ENCODE measurements around the gene HOXB7. TPM values are rescaled to one million over a fixed set of nuclear protein-coding genes. Genes with fewer than 3 reads are reported as not detected.

Gene HOXB7
- total and polyA plus RNA-seq, 8 donors: 0.35 to 1.3 (median 0.70) TPM; not detected in 2

DNA sequence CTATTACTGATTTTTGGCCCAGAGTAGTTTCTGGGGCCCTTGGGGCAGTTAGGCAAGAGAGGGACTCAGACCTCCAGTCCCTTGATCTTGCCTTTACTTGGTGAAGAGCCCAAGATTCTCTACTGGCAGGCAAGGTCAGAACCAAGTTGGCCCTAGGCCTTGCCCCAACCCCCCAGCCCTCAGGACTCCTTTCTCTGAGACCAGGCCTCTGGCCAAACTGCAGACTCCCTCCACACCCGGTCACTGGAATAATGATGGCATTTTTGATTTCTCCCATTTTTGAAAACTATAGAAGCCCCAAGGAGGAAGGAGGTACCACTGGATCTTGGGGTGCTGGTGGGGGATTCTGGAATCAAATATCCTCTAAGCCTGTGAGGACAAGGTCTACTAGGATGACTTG is 33.3 kb upstream of the HOXB7 start:
- Histone ChIP-seq H3K27ac (no peak overlapping the region), H3K4me1 (no peaks in the 10 kb centered on the region), H3K36me3 (no peaks in the 10 kb centered on the region), H3K27me3 (peaks cover 3 to 43% (median 19%) of the 10 kb centered on the region in 4 donors), H3K9me3 (no peaks in the 10 kb centered on the region), H3K4me3 (no peak overlapping the region)
- ATAC-seq (no peak), DNase-seq (no peak), FAIRE-seq (no peak)
- WGBS, 2 donors: 80 to 82% methylated on average over 1 of the region's 1 CpG
- intact Hi-C loops (cut with DNase I): no loop called here
- TF ChIP-seq, protein P1, sequence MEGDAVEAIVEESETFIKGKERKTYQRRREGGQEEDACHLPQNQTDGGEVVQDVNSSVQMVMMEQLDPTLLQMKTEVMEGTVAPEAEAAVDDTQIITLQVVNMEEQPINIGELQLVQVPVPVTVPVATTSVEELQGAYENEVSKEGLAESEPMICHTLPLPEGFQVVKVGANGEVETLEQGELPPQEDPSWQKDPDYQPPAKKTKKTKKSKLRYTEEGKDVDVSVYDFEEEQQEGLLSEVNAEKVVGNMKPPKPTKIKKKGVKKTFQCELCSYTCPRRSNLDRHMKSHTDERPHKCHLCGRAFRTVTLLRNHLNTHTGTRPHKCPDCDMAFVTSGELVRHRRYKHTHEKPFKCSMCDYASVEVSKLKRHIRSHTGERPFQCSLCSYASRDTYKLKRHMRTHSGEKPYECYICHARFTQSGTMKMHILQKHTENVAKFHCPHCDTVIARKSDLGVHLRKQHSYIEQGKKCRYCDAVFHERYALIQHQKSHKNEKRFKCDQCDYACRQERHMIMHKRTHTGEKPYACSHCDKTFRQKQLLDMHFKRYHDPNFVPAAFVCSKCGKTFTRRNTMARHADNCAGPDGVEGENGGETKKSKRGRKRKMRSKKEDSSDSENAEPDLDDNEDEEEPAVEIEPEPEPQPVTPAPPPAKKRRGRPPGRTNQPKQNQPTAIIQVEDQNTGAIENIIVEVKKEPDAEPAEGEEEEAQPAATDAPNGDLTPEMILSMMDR (IDR thresholded peaks at IDR 0.05): no peak

DNA sequence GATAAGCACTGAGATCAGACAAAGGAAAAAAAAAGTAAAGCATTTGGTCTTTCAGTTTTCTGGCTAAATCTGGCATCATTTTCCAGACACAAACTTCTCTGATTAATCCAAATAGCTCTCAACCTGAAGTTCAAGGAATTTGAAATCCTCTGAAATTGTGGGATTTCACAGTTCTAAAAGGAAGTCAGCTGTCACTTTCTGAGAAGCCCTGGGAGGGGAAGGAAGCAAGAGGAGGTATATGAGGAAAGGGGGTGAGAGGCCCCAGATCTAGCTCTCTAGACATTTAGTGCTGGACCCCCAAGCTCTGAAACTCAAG is 32.8 kb upstream of the HOXB7 start:
- H3K36me3 ChIP-seq: no peaks in the 10 kb centered on the region
- no peak overlapping the region for H3K4me3 ChIP-seq
- FAIRE-seq: no peak
- no peak for ATAC-seq
- TF ChIP-seq, protein P1 (IDR thresholded peaks at IDR 0.05): no peak
- no peak overlapping the region for H3K27ac ChIP-seq
- intact Hi-C loops (cut with DNase I): no loop called here
- no peaks in the 10 kb centered on the region for H3K9me3 ChIP-seq
- H3K27me3 ChIP-seq: peaks cover 3 to 43% (median 19%) of the 10 kb centered on the region in 4 donors
- H3K4me1 ChIP-seq: no peaks in the 10 kb centered on the region
- DNase-seq: no peak

DNA sequence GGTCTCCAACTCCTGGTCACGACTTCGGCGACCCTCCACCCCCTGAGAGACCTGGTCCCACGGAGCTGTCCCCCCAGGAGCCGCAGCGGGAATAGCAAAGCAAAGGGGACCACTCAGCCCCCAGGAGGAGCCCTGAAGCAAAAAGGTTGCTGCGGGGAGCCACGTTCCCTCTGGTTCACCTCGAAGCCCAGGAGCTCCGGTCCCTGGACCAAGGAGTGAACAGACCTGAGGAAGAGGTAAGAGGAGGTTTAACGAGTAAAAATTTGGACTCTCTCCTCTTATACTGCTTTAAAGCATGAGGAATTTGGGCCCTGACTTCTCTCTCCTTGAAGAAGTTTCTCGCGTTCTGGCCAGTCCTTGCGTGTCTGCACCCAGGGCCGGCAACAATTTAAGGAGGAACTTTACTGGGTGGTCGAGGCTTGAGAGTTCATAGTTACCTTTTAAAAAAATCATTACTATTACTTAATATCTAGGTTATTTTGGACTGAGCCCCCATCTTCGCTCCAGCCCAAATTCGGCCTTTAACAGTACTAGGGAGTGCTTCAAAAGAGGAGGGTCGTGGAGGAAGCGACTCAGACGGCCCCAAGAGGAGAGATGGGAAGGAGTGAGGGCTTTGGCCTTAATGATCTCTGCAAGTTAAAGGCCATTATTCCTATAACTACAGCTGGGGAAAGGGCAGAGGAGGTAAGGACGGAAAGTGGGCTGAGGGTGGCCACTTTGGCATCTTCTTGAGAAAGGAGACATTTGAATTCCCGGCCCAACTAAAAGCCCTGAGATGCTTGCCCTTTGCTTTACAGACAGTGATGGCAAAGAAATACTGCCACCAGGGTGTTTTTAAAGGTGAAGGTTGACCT is 32.3 kb upstream of the HOXB7 start:
- Histone ChIP-seq H3K4me3 (no peak overlapping the region), H3K27me3 (peaks cover 3 to 43% (median 16%) of the 10 kb centered on the region in 4 donors), H3K4me1 (no peaks in the 10 kb centered on the region), H3K9me3 (no peaks in the 10 kb centered on the region), H3K36me3 (no peaks in the 10 kb centered on the region), H3K27ac (no peak overlapping the region)
- DNase-seq (no peak), FAIRE-seq (no peak), ATAC-seq (no peak)
- intact Hi-C loops (cut with DNase I): no loop called here
- 20 to 22% methylated on average over 23 of the region's 23 CpGs for WGBS, 2 donors
- TF ChIP-seq, protein P1 (IDR thresholded peaks at IDR 0.05): no peak

DNA sequence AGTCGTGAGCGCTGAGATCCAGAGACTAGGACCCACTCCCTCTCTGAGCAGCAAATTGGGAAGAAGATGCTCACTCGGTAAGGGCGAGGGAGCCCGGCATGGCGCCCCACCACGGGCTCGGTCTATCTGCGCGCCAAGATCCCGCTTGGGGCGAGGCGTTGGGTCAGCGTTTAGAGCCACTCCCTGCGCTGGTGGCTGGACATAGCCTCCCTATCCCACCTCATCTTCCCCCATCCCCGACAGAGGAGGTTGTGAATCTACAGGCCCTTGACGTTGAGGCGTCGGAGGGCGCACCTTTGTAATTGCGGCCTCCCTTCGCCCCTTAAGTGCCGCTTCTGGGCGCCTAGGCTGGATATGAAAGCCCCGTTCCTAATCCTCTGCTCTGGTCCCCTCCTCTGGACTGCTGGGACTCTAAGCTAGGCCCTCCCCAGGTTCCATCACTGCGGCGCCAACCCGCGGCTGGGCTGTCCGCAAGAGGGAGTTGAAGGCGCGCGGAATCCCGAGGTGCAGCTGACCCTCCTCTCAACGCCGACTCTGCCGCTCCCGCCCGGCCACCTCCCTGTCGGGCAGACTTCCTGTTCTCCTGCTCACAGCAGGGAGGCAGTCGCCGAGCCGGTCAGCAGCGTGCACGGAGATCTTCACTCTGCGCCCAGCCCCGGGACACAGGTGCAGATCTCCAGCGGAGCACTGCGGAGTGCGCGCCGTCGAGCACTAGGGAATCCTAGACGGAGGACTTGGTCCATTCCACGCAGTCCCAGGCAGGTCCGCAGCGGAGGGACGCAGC is 31.4 kb upstream of the HOXB7 start:
- no peak for DNase-seq
- no peak overlapping the region for H3K4me3 ChIP-seq

More for the DNA sequence above, 31.4 kb upstream of the HOXB7 start:
- intact Hi-C loops (cut with DNase I): no loop called here
- Histone ChIP-seq H3K4me1 (no peaks in the 10 kb centered on the region), H3K36me3 (no peaks in the 10 kb centered on the region), H3K27ac (no peak overlapping the region), H3K9me3 (no peaks in the 10 kb centered on the region), H3K27me3 (peaks cover 3 to 46% (median 14%) of the 10 kb centered on the region in 4 donors)
- WGBS, 2 donors: 5% methylated on average over 58 of the region's 58 CpGs
- no peak for FAIRE-seq
- no peak for ATAC-seq
- TF ChIP-seq, protein P1 (IDR thresholded peaks at IDR 0.05): no peak

Data from pancreas (tissue), 10 donors.